Fibroblast of skin of right biceps (primary cell): ENCODE data around the gene SPAG5.

Source experiments
- DNase-seq: peaks from one replicate; pipeline ENCODE4 v3.0.0-alpha.2; 2013

Gene SPAG5

DNA sequence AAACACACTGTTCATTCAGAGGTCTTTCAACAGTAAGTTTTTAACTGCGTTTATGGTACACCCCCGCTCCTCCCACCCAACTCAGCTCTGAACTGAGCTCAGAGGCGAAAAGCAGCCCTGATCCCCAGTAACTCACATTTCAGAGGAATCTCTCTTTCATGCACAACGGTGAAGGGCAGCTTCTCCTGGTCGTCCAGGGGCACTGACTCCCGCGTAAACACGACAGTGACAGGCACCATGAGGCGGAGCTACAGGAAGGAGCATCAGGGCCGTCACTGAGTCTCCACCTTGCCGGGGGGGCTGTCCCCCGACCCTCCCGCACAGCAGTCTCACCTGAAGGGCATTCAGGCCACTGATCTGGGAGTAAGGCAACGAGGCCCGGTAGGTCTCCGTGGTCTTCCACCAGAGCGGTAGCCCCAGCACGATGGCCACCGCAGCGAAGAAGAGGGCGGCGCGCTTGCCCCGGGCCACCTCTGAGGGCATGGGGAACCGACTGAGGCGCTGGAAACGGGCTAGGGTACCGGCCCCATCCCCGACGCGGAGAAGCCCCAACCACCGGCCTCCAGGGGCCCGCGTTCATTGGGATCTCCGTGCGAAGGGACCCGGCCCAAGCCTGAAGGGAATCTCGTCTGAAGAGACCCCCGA, 28.0 kb downstream of the SPAG5 start:
- no peak for DNase-seq

DNA sequence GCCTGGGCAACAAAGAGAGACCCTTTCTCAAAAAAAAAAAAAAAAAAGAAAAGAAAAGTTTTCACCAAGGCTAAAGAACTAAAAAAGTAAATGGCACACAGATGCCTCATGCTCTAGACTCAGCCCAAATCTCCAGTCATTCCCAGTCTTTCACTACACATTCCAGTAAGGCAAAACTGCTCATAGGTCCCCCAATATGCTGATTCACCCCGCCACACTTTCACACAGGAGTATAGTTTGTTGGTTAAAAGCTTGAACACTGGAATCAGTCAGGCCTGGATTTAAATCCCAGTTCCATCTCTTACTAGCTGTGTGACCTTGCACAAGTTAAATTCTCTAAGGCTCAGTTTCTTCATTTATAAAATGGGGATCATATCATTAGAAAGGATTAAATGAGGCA, 29.4 kb downstream of the SPAG5 start:
- no peak for DNase-seq

DNA sequence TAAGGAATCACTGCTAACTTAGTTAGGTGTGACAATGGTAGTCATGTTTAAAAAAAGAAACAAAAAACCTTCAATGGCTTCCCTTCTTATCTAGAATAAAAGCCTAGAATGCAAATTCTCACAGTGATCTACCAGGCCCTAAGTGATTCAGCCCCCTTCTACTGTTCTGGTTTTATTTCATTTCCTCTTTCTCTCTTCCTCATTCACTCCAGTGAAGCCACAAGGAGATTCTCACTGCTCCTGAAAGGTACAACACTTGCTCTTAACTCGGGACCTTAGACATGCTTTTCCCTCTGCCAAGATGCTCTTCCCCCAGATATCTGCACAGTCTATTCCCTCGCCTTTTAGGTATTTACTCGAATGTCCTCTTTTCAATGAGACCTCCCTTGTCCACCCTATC, 31.2 kb downstream of the SPAG5 start:
- no peak for DNase-seq

DNA sequence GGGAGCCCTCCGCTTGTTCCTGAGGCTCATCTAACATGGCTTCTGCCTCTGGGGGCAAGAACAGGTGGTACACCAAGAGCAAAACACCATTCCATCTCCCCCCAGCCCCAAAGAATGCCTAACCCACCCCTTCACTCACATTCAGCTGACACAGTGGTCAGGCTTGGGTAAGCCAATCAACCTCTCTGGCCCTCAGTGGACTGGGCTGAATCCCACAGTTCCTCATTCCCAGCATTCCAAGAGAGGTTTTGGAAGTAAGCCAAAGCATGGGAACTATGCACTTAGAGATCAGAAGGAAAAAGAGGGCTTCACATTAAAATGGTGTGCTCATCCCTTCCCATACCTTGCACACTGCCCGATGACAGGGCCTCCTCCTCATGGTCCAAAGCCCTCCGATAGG, 35.4 kb downstream of the SPAG5 start:
- peak; percentile 74 for DNase-seq

DNA sequence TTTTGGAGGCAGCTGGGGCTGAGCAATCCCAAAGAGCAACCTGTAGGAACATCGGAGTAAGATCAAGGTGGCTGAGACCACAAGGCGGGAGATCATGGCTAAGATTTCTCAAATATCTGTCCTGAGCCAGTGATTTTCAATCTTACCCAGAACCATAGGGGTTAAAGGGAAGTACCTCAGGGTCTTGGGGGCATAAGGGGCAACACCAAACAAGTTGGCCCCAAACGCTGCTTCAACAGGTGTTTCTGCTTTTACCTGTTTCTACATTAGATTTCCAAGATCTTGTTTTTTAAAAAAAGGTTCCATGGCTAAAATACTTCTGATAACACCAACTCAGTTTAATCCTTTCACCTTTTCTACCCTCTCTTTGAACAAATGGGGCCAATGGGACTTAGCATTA, 43.8 kb downstream of the SPAG5 start:
- no peak for DNase-seq

DNA sequence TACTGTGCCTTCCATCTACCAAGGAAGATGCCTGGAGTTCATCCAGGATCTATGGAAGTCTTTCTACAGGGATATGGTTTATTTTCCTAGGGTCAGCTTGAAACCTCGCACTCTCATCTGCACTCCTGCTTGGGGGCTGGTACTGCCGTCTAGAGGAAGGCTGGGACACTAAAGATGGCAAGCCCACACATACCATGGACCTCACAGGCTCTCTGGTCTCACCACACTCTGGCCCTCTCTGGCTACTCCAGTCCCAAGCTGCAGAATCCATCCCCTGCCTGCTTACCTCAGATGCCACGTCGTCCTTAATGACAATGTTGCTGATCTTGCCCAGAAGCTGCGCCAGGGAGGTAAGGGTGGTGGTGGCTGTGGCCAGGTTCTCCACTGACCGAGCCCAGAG, 44.3 kb downstream of the SPAG5 start:
- DNase-seq, result no peak

DNA sequence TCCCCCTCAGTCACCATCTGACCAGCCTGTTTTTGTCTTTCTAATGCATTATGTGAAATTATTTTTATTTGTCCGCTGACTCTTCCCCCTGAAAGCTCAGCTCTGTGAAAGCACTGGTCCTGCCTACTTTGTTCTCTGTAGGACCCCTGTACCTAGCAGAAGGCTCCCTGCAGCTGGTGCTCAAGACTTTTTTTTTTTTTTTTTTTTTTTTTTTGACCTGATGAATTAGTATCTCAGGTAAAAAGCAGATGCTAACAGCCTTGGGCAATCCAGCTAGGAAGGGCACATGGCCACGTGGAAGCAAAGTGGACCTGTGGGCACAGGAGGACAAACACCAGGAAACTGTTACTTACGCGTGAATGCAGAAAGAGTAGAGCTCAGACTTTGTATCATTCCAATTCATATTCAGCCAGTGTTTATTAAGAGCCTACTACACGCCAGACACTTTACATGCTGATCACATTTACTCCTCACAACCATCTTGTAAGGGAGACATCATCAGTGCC, 45.8 kb downstream of the SPAG5 start:
- no peak for DNase-seq

DNA sequence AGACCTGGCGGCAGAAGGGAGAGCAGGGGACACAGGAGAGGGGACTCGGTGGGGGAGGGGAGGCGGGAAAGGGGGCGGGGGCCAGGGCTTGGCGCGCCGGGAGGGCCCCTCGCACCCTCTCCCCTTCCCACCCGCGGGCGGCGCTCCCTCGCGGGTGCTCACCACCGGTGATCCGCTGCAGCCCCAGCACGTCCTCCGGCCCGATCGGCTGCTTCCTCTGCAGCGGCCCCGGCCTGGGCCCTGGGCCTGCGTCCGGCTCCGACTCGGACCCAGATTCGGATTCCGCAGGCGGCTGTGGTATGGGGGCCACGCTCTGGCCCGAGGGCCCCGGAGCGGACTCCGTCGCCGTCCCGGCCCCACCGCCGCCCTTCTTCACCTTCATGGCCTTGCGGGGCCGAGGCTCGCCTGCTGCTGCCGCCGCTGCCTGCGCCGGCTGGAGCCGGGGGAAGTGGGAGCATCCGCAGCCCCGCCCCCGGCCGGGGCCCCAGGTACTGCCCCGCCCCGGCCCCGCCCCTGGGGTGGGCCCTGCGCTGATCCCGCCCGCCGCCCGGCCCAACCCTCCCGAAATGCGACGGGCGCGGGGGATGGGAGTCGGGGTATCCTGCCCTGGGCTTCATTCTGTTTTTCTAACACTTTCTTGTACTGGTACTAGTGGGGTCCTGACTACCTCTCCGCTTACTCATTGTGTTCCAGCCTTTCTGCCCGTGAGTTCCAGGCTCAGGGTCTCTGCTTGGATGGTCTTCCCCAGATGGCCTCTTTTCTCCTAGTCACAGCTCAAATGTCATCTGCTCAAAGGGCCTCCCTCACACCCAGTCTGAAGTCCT, 46.4 kb downstream of the SPAG5 start, which contains the start of gene UNC119:
UNC119 (minus strand) TSS at position 449 of the 824 bp plus-strand sequence; CDS start at position 382, 67 bp downstream.
- DNase-seq, result peak; percentile 73

DNA sequence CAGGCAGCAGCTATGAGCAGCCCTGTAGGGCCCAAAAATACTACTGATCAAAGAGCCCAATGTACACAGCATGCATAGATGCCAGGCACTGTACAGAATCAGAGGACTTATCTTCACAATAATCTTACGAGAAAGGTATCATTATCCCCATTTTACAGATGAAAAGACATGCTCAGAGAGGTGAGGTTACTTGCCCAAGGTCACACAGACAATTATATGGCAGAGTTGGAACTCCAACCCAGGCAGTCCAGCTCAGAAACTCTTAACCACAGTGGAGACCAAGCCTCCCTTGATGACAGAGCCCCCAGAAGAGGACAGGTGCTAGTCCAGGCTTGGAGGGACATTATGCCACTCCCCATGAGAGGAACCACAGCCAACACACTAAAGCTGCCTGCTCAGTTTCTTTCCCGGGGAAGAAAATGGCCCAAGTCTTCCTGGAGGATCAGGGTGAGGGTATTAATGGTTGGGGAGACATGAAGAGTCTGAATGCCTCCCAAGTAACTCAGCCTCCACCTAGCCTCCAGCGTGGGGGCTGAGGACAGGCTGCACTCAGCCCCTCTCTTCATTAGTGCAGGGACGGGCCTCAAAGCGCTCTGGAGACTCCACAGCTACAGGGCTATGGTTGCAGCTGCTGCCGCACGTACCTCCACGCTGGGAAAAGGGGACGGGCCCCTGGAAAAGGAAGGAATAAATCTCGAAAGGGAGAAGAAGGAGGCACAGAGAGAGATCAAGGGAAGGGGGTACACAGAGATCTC, 47.2 kb downstream of the SPAG5 start:
- DNase-seq, result no peak

DNA sequence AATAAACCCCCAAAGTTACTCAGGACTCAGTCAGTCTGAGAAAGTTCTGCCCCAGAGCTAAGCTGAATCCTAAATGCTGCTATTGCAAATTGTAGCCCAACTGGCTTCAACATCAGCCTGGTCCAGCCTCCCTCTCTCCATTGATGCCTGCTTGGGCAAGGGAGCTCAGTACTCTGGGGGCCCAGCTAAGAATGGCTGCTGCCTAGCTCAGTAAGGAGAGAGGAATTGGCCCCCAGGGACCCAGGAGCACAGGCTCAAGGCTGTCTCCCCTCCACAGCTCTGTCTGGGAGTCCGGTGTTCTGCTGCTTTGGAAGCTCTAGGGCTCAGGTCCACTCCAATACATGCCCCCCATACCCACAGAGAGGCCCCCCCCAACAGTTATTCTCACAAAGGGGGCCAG, 48.0 kb downstream of the SPAG5 start:
- no peak for DNase-seq

DNA sequence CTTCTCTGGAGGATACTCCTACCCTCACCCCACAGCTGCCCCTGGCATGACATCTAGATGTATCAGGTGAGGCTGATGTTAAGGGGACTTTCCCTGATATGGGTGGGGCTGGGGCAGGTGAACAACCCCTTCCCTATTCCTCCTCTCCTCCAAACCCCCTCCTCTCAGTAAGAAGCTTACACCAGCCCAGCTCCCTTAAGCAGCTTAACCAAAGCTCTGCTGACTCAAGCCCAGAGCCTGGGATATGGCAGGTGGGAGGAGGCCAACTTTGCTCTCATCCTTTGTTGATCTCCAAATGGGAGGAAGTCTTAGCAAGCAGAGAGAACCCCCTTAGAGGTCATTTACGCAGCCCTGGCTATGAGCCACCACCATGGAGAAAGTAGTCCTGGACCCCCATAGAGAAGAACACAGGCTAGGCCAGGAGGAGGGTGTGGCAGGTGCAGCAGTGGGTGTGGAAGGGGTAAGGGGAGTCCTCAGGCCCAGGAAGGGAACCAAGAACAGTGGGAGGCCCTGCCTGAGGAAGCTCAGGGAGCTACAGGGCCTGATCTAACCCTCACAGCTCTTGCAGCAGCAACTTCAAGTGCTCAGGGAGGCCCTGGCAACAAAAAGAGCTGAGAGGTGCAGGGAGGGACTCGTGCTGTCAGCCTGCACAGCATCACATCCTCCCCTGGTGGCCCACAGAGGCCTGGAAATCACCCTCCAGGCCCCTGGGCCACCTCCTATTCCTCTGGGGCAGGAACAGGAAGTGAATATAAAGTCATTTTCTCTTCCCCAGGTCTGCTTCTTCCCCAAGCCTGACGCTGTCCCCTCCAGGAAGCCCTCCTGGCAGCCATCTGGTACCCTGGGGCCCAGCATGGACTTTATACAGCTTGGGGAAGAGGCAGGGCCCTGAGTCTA, 49.3 kb downstream of the SPAG5 start:
- DNase-seq, result no peak

DNA sequence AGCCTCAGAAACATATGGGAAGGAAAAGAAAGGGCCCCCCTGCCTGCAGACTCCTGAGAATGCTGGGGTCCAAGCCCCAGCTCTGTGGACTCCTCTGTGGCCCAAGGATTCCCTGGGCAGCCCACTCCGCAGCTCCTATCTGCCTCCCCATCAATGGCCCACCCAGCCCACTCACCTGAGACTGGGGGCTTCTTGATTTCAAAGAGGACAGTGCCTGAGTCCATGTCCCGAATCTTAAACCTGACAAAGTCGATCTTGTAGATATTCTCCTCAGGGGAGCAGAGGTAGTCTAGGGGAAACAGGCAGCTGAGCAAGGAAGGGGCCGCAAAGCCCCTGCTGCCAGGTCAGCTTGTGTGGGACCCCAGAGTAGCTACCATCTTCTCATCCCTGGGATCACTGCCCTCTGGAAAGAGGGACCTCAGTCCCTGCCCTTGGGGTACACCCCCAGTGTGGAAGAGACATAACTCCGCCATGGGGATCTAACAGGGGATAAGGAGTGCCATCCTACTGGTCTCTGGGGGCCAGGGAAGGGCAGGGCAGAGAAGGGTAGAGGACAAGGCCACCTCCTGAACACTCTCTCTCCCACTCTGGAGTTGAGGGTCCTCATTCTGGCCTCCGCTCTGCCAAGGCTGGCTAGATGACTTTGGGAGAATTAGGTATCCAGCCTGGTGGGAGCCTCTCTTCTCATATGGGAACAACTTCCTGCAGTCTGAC, 50.3 kb downstream of the SPAG5 start:
- DNase-seq, result no peak

DNA sequence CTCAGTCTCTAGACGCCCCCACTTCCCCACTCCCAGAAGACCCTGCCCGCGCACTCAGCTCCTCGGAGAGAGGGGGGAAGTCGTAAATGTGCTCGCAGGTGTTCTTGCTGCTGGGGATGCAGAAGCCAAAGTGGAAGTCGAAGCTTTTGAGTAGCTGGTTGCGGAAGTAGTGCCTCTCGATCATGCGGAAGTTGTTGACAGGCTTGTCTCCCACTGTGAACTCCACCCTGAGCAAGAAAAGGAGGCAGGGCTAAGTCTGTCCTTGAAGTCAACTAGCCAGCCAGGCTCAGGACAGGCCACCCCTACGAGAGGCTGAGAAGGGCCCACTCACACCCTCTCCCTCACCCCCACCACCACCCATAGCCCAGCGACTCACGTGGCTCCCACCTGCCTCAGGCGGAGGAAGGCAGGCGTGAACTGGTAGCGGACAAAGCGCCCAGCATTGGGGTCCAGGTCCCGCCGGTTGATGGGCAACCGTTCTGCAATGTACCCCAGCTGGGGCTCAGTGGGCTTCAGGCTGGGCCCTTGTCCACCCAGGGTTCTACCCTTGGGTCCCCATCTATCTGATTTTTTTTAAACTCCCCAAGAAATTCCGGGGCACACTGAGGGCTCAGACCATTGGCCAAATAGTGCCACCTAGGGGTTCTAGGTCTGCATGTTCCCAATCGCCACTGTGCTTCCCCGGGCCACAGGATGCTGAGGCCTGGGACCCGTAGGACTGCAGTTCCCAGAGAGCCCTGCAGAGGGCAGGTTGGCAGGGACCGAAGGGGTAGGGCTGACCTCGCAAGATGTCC, 51.0 kb downstream of the SPAG5 start:
- peak; percentile 62 for DNase-seq

DNA sequence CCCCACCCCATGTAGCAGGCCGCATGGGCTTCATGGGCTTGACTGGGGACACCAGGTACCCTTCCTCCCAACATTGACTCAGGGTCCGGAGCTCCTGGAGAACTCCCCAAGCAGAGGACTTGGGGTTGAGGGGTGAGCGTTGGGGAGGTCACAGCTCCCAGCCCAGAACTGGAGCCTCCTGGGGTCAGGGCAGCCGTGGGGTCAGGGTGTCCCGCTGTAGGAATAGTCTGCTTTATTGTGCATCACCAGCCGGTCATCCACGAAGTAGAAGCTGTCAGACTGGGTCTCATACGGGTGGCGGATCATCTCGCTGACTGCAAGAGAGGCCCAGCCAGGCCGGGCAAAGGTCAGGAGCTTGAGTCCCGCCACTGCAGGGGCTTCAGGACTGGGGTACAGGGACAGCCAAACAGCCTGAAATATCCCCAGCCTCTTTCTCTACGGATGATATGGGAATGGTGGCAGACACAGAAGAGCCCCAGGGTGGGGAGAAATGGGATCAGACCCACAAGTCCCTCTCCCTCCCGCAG, 51.7 kb downstream of the SPAG5 start:
- DNase-seq, result no peak

DNA sequence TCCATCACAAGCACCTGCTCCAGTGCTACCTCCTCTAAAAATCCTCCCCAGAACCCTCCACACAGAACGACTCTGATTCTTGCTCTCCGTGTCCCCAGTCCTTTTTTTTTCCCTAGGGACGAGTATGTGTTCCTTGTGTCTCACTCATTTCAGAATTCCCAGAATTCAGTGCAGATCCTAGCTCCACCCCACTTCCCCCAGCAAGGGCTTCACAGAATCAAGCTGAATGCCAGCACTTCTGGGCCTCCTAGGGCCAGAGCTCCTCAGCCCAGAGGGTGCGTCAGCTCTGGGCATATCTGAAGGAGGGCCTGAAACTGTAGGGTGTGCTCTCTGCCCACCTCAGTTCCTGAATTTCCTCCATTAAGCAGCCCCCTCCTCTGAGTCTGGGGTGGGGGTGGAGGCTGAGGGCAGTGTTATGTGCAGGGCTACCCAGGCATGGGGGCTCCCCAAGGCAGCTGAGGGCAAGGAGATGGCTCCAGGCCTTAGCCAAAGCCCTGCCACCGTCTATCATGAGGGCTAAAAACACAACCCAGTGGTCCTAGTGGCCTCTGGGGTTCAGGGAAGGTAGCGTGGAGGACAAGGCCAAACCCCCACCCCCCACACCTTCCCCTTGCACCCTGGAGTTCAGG, 52.9 kb downstream of the SPAG5 start:
- DNase-seq, result no peak

DNA sequence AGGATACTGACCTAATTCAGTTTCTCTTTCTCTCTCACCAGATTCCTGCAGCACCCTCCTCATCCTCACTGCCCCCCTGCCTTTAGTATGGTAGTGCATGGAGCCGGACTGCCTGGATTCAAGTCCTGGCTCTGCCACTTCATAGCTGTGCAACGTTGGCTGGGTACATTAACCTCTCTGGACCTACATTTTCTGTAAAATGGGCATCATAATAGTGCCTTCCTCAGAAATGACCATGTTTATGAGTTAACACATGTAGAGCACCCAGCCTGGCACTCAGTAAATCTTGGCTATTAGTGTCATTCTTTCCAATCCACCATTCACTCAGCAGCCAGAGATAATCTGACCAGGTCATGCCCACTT, 53.7 kb downstream of the SPAG5 start:
- no peak for DNase-seq

DNA sequence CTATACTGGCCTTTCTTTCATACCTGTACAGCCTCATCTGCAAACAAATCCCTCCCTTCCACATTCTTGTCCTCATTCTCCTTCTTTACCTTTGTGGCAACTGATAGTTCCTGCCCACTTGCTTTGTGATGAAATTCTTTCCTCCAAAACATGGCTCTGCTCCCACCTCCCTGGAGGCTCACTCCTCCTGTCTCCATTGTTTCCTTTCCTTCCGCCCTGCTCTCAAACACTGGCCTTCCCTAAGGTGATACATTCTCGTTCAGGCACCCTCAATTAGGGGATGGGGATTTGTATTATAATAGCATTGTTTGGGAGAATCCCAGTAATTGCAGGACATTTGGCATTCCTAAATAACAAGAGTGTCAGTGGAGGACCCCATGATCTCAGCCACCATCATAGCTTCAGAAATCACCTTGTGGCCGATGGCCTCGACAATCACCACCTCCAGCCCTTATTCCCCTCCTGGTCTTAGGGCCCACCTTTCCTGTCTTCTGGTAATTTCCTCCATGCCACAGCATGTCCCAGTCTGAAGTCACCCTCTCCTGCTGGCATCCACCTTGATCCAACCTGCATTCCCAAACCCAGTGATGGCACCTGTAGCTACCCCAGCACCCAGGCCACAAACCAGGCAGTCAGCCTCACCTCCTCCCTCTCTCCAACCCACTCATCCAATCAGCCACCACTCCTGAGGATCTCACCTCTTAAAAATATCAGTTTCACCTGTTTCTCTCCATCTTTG, 54.3 kb downstream of the SPAG5 start:
- DNase-seq, result no peak

DNA sequence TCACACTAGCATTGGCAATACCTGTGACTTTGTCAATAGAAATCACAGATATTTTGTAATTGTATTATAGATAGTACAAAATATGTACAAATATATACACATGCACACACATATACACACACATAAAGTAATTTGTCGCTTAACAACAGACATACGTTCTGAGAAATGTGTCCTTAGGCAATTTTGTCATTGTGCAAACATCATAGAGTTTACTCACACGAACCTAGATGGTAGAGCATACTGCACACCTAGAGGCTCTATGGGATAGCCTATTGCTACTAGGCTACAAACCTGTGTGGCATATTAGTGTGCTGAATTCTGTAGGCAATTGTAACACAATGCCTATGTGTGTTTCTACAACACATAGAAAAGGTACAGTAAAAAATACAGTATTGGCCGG, 57.4 kb downstream of the SPAG5 start:
- no peak for DNase-seq

DNA sequence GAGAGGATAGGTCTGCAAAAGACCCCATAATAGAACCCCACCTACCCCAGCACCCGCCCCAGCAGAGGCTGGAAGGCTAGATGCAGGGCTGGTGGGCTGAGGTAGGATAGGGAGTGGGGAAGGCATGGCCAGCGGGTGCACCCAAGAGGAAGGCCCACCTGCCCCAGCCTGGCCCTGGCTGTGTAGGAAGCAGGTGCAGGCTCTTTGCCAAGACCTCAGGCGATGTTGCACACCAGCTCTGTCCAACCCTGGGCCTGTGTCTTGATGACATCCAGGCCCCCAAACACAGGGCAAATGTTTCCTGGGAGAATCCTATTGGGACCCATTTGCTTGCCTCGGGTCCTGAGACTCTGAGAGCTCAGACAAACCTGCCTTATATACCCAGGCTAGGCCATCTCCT, 58.6 kb downstream of the SPAG5 start:
- DNase-seq, result no peak
